Measurements from ENCODE around the gene BCAN. TPM values are rescaled to one million over a fixed set of nuclear protein-coding genes. Genes with fewer than 3 reads are reported as not detected.

BCAN gene
- 5.5 and 8.0 TPM in 2 replicates for total RNA-seq (2014; rRNA removed; shearing (Covaris generic))
- 2.3 and 3.6 TPM in 2 replicates for polyA plus RNA-seq (2016; fragmentation: Nextera tagmentation; extraction: Ambion mirVana)
- long read RNA-seq, partial matches to known transcripts = 3 of 4 reads
- long read RNA-seq, other reads (novel, unspliced or antisense) = 0 of 4 reads

- Mint-ChIP-seq H3K27me3 (ENCODE audit: insufficient read depth, low read depth, poor library complexity) (peaks cover 61% of the 10 kb centered on the region), H3K4me3 (peak within 1 kb of the TSS; percentile 72), H3K27ac (no peak within 1 kb of the TSS), H3K4me1 (peaks cover 39% of the 10 kb centered on the region), H3K36me3 (ENCODE audit: low read depth) (no peaks in the 10 kb centered on the region; the same call in 2 of the 3 replicates), H3K9me3 (no peaks in the 10 kb centered on the region)
- Histone ChIP-seq H3K4me3 (peak within 1 kb of the TSS; percentile 74), H3K27ac (ENCODE audit: low read depth) (no peak within 1 kb of the TSS), H3K27me3 (ENCODE audit: insufficient read depth) (peaks cover 99% of the 10 kb centered on the region), H3K79me2 (replicated peaks; ENCODE audit: insufficient read depth) (no peaks in the 10 kb centered on the region), H3K36me3 (ENCODE audit: insufficient read depth) (no peaks in the 10 kb centered on the region), H3K4me1 (ENCODE audit: insufficient read depth) (peaks cover 13% of the 10 kb centered on the region), H3K9me2 (ENCODE audit: insufficient read depth) (no peaks in the 10 kb centered on the region), H3K4me2 (peak within 1 kb of the TSS; percentile 95), H3F3A (replicated peaks; ENCODE audit: low read depth) (peaks cover 12% of the 10 kb centered on the region; the same call in 1 of the 2 replicates), H4K20me1 (replicated peaks; ENCODE audit: insufficient read depth) (peaks cover 3% of the 10 kb centered on the region; the same call in 1 of the 2 replicates), H2AFZ (peak within 1 kb of the TSS; percentile 91)
- peak; percentile 83 for ATAC-seq
- no peak for TF ChIP-seq REST (IDR thresholded peaks at IDR 0.05; ENCODE audit: unreplicated experiment)
- no peak for TF ChIP-seq CTCF (conservative IDR thresholded peaks at IDR 0.05; ENCODE audit: low read depth in 2 of 2)
- no peak for TF ChIP-seq ZNF114 (CRISPR knock-in tag; IDR thresholded peaks at IDR 0.05)
- no peak for TF ChIP-seq EZH2phosphoT487 (IDR thresholded peaks at IDR 0.05; ENCODE audit: unreplicated experiment)
- TF ChIP-seq POLR2AphosphoS5 (IDR thresholded peaks at IDR 0.05; ENCODE audit: low read depth) = no peak
- no peak for TF ChIP-seq NANOG (IDR thresholded peaks at IDR 0.05; ENCODE audit: borderline replicate concordance)
- no peak for TF ChIP-seq STAT1 (IDR thresholded peaks at IDR 0.05; ENCODE audit: unreplicated experiment)
- TF ChIP-seq ETS1 (IDR thresholded peaks at IDR 0.05) = no peak
- TF ChIP-seq JUNB (IDR thresholded peaks at IDR 0.05; ENCODE audit: unreplicated experiment) = no peak
- no peak for TF ChIP-seq EZH2 (IDR thresholded peaks at IDR 0.05; ENCODE audit: low read depth, unreplicated experiment)
- no peak for TF ChIP-seq ZNF462 (CRISPR knock-in tag; IDR thresholded peaks at IDR 0.05)
- DNase-seq (ENCODE audit: low spot score) = peak; percentile 89
Observed at GRCh38 chr1:156641761-156642264, at the start of gene BCAN. TSS of gene BCAN (plus strand) at chr1:156642117. CDS start at chr1:156646055, 3,938 bp downstream.

All from GM23338 (cell line).